ENCODE measurements around the gene PARP6.

The PARP6 gene

GRCh38 chr15:72231066-72231832, 41.1 kb downstream of the PARP6 start, which contains the start of gene PKM:
TSS of gene PKM (minus strand) at chr15:72231190. CDS start at chr15:72219097, 12,093 bp downstream.
- DNase-seq (ENCODE audit: low read depth) = peak; percentile 72

GRCh38 chr15:72230197-72231065, 41.9 kb downstream of the PARP6 start:
- DNase-seq (ENCODE audit: low read depth) = no peak

DNA sequence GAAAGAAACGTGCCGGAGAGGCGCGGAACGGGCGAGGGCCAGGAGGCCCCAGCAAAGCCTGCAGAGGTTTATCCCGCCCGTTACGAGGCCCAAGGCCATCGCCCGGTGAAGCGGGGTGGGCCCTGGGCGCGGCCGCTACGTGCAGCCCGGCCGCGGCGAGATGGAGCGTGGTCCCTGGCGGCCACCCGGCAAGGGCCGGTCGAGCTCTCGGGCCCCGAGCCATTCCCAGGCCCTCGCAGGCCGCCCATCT, 42.5 kb downstream of the PARP6 start:
- no peak for DNase-seq (ENCODE audit: low read depth)

- DNase-seq (ENCODE audit: low read depth) = no peak
Measured at GRCh38 chr15:72229076-72229946, 43.0 kb downstream of the PARP6 start.

GRCh38 chr15:72227720-72228119, 44.6 kb downstream of the PARP6 start:
- no peak for DNase-seq (ENCODE audit: low read depth)

GRCh38 chr15:72227192-72227586, 45.2 kb downstream of the PARP6 start:
- no peak for DNase-seq (ENCODE audit: low read depth)

DNA sequence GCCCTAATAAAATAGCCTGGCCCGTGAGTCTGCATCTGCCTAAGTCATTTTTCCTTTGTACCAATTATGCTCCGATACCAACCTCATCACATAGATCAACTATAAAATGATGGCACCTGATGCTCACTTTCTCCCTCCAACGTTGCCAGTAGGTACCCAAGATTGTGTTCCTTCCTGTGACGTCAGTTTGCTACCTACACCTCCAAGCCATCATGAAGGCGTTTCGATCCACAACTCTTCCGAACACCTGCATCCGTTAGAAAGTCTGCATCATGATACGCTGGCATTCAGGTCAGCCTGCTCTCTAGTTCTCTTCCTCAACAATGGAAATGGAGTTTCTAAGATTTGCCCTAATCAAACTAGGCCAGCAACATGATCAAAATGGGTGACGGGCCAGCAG, 49.1 kb downstream of the PARP6 start:
- DNase-seq (ENCODE audit: low read depth) = no peak

GRCh38 chr15:72222393-72222792, 50.0 kb downstream of the PARP6 start:
- DNase-seq (ENCODE audit: low read depth) = no peak

- no peak for DNase-seq (ENCODE audit: low read depth)
Measured at GRCh38 chr15:72220687-72221086, 51.7 kb downstream of the PARP6 start.

DNA sequence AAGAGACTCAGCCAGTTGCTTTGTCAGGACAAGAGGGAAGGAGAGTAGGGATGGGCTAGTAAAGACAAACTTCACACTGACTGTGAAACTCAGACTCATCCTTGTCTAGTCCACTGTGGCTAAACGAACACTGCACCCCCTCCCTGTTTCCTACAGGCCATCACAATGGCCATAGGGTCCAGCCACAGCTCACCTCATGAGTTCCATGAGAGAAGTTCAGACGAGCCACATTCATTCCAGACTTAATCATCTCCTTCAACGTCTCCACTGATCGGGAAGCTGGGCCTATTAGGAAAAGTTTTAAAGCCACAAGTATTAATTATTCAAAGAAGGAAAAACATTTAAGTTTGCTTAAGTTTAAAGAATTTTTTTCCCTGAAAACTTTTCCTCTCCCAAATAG, 55.1 kb downstream of the PARP6 start:
- no peak for DNase-seq (ENCODE audit: low read depth)

DNA sequence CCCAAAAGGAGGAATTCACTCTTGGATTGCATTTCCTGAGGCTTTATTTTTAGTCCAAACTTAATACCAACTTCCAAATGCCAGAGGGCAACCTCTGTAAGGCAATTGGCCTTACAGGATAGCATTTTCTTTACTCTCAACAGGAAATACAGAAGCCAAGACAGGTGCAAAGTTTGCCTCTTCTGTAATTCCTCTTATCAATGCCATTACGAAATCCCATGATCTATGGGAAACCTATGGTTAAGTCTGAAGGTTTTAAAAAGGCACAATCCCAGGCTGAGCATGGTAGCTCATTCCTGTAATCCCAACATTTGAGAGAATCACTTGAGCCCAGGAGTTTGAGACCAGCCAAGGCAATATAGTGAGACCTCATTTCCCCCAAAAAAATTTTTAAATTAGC, 56.3 kb downstream of the PARP6 start:
- no peak for DNase-seq (ENCODE audit: low read depth)

DNA sequence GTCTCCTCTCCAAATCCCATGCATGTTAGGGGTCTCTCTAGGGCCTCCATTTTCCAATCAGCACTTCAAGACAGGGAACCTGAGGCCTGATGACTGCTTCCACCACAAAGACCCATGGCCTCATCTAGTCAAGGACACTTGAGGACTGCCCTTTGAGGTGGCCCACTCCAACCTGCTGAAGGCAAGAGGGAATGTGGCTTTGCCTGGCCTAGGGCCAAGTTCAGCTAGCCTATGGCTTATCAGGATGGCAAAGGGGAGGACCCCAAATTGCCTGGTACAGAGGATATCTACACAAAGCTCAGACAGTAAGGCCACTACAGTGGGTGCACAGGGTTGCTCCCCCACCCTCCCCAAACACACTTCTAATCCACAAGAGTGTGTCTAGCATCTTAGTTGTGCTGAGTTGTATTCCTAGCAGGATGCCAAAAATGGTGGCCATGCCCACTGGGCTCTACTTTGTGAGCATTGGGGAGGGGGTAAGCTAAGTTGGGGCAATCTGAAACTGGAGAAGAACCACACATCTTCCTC, 64.7 kb downstream of the PARP6 start:
- no peak for DNase-seq (ENCODE audit: low read depth)

DNA sequence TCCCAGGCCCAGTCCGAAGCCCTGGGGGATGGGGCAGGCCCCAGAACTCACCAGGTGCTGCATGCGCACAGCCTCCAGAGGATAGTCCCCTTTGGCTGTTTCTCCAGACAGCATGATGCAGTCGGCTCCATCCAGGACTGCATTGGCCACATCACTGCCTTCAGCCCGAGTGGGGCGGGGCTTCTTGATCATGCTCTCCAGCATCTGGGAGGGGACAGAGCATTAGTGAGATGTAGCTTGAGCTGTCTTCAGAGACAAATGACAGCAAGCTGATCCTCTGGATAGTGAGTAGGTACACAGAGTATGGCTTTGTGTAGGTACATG, 65.7 kb downstream of the PARP6 start:
- DNase-seq (ENCODE audit: low read depth) = no peak

DNA sequence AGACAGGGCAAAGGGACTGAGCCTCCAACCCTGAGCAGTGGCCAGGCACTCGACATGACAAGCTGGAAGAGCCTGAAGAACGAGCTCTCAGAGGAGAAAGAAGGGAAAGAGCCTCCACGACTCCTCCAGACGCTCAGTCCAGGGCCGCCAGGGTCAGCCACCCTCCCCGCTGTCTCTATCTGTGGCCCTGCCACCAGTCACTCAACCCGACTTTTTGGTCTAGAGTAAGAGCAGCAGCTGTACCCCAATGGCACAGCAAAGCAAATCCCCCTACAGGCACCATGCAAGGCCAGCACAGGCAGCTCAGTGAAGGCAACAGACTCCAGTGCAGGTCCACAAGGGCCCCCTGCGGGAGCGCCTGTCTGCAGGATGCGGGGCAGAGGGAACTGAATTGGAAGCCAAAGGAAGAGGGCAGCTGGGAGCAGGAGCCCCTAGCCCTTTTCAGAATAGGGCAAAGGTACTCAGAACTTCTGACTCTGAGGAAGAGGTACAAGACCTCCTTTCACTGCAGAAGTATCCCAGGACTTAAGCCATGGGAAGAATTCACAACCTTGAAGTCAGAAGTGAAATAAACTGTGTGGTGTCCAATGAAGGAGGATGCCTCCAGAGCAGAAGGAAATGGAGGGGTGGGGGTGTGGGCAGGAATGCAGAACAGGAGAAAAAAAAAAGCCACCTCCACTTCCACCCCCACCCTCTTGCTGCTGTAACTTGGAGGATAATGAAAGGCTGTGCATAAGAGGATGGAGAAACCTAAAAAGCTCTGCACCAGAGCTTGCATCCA, 66.3 kb downstream of the PARP6 start:
- no peak for DNase-seq (ENCODE audit: low read depth)

DNA sequence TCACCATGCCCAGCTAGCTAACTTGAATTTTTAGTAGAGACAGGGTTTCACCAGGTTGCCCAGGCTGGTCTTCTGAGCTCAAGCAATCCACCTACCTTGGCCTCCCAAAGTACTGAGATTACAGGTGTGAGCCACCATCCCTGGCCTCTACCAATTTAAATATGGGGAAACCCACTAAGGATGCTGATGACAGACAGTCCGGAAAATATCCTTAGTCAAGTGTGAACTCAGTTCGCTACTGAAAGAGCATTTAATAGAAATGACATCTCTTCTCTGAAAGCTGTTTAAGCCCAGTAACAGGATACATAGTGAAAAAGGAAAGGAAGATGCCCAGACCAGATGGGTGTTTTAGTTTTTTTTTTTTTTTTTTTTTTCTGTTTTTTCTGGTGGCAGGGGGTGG, 67.1 kb downstream of the PARP6 start:
- no peak for DNase-seq (ENCODE audit: low read depth)

GRCh38 chr15:72203507-72203837, 68.9 kb downstream of the PARP6 start:
- no peak for DNase-seq (ENCODE audit: low read depth)

- DNase-seq (ENCODE audit: low read depth) = no peak
Measured at GRCh38 chr15:72202801-72203506, 69.4 kb downstream of the PARP6 start.

DNA sequence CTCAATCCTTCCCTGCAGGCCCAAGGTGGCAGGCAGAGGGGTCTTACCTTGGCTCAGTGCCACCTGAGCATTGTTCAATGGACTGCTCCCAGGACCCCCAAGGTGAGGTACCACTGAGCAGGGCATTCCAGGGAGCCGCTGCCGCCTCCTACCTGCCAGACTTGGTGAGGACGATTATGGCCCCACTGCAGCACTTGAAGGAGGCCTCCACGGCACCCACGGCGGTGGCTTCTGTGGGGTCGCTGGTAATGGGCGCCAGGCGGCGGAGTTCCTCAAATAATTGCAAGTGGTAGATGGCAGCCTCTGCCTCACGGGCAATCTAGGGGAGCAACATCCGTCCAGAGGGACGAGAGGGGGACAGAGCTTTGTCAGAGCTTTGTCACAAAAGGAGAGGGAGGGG, 70.1 kb downstream of the PARP6 start:
- DNase-seq (ENCODE audit: low read depth) = no peak

DNA sequence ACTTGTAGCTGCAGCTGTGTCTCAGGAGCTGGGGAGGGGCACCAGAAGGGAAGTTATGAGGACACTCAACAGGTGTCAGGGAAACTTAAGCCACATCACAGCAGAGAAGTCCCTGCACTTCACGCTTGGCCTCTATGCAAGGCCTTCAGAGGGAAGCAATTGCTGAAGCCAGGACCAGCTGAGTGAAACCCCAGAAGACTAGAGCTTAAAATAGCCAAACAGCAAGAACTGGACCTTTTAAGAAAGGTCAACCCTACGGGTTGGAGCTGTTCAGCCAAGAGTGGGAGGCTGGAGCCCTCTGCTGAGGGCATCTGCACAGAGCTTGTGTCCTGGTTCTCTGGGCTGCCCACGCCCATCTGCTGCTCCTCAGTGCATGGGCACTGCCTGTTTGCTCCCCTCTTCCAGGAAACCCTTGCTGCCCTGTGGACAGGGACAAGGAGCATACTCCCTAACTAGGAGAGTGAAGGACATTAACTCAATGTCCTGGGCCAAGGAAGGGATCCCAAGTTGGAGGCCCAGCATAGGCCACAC, 70.9 kb downstream of the PARP6 start:
- no peak for DNase-seq (ENCODE audit: low read depth)

DNA sequence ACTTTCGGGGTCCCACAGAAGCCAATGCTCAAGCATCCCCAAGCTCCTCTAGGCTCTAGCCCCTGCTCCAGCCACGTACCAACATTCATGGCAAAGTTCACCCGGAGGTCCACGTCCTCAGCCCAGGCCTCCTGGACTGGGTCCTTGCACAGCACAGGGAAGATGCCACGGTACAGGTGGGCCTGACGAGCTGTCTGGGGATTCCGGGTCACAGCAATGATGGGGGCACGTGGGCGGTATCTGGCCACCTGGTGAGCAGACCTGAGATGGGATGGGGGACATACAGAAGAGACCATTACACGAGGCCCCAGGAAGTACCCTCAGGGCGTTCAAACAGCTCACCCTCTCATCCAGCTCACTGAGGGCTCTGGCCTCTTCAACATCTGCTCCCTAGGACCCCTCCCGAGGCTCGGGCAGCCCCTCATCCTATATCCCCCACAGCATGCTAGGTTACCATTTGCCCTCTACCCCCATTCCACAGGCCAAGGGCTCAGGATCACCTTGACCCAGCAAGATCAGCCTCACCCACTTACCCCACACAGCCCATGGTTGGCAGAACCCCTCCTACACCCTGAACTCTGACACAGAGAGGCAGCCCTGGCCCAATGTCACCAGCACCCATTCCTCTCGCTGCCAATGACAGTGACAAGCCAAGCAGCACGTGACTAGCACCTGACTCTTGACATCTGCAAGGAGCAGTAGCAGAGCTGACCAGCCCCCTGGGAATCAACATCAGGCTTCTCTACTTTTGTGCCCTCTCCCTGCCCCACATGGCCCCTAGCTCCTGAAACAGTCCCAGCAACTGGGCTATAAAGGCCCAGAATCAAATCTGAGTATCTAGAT, 71.7 kb downstream of the PARP6 start:
- no peak for DNase-seq (ENCODE audit: low read depth)

All from stimulated activated CD8-positive, alpha-beta memory T cell treated with anti-CD3 and anti-CD28 coated beads, Interleukin-15, amount 100 ng/mL, for 1 hour (primary cell).